ENCODE data around the gene ZWINT. TPM values are rescaled to one million over a fixed set of nuclear protein-coding genes. Genes with fewer than 3 reads are reported as not detected.

The ZWINT gene
- total RNA-seq (2022) (168 and 181 TPM in 2 replicates), Bru-seq, nascent RNA (percentile 98 among the genes with signal in this experiment), BruChase-seq, experiment 1, labeled RNA remaining after a 2-hour chase (percentile 99 among the genes with signal in this experiment), BruChase-seq, experiment 2, labeled RNA remaining after a 6-hour chase (percentile 99 among the genes with signal in this experiment)
- long read RNA-seq, transcript ZWINT-202 (9 exons, 807 nt), result minor isoform, 63 of 666 reads
- long read RNA-seq, transcript ZWINT-204 (8 exons, 1,851 nt), result minor isoform, 47 of 666 reads
- long read RNA-seq, transcript ZWINT-209 (7 exons, 1,961 nt), result minor isoform, 40 of 666 reads
- long read RNA-seq, transcript ZWINT-203 (9 exons, 1,872 nt), result major isoform, 303 of 666 reads
- long read RNA-seq, partial matches to known transcripts, result 96 of 666 reads
- long read RNA-seq, other reads (novel, unspliced or antisense), result 114 of 666 reads

GRCh38 chr10:56360967-56361612, at the start of gene ZWINT:
Gene ZWINT (minus strand): TSS chr10:56361259. CDS start chr10:56361236, 23 bp downstream.
- intact Hi-C loops (cut with micrococcal nuclease; ENCODE audit: unreplicated experiment), result loop anchor here (5.0 kb wide), 1 partner anchor 384 kb away; no protein-coding TSS in a partner anchor
- H3K36me3 Mint-ChIP-seq (ENCODE audit: insufficient read depth, unreplicated experiment), result peaks cover 45% of the 10 kb centered on the region
- Histone ChIP-seq H3K36me3 (ENCODE audit: control insufficient read depth, insufficient read depth, low read length) (peaks cover 7% of the 10 kb centered on the region), H3K27me3 (replicated peaks; ENCODE audit: control insufficient read depth, insufficient read depth, low read length) (no peaks in the 10 kb centered on the region), H3K4me1 (0 out of 2 replicates have a peak, but pooled peaks cover 7% of the 10 kb centered on the region), H3K4me3 (ENCODE audit: low read depth, low read length) (peak within 1 kb of the TSS; percentile 83), H3K9me3 (no peaks in the 10 kb centered on the region)
- peak; percentile 99 for DNase-seq
- peaks cover 12% of the 10 kb centered on the region for H3K4me1 Mint-ChIP-seq (ENCODE audit: low read depth, unreplicated experiment)
- no peaks in the 10 kb centered on the region for H3K27me3 Mint-ChIP-seq (ENCODE audit: insufficient read depth, unreplicated experiment)
- H3K9me3 Mint-ChIP-seq (ENCODE audit: unreplicated experiment), result peaks cover 10% of the 10 kb centered on the region
- peak within 1 kb of the TSS; percentile 80 for H3K4me3 Mint-ChIP-seq (ENCODE audit: unreplicated experiment)
- no peak for TF ChIP-seq CTCF (IDR thresholded peaks at IDR 0.05; ENCODE audit: insufficient read depth in 1 of 2, low read depth in 1 of 2, low read length in 1 of 2, severe bottlenecking in 1 of 2, unreplicated experiment in 1 of 2)
- BruUV-seq (replicated peaks), result no TSS peak
- ChIA-PET POLR2A (interaction anchor here (1.5 kb wide), 1 partner anchor 10 kb away, joined by 11 read pairs; no protein-coding TSS in a partner anchor), CTCF (interaction anchor here (0.7 to 0.9 kb wide), 3 partner anchors 10 to 88 kb away, joined by 3 to 4 read pairs (median 3); no protein-coding TSS in a partner anchor)
- peak within 1 kb of the TSS; percentile 84 for H3K27ac Mint-ChIP-seq (ENCODE audit: unreplicated experiment)

- POLR2A ChIA-PET, result no interaction called here
These were observed 22.7 kb upstream of the ZWINT start for GRCh38 chr10:56383806-56384205.

More at GRCh38 chr10:56383806-56384205, 22.7 kb upstream of the ZWINT start:
- no peaks in the 10 kb centered on the region for H3K36me3 Mint-ChIP-seq (ENCODE audit: insufficient read depth, unreplicated experiment)
- H3K9me3 Mint-ChIP-seq (ENCODE audit: unreplicated experiment), result peaks cover 11% of the 10 kb centered on the region
- H3K27ac Mint-ChIP-seq (ENCODE audit: unreplicated experiment), result no peak overlapping the region
- H3K4me1 Mint-ChIP-seq (ENCODE audit: low read depth, unreplicated experiment), result no peaks in the 10 kb centered on the region
- intact Hi-C loops (cut with micrococcal nuclease; ENCODE audit: unreplicated experiment), result no loop called here
- H3K4me3 Mint-ChIP-seq (ENCODE audit: unreplicated experiment), result no peak overlapping the region
- TF ChIP-seq CTCF (IDR thresholded peaks at IDR 0.05; ENCODE audit: insufficient read depth in 1 of 2, low read depth in 1 of 2, low read length in 1 of 2, severe bottlenecking in 1 of 2, unreplicated experiment in 1 of 2), result no peak
- CTCF ChIA-PET, result no interaction called here
- Histone ChIP-seq H3K27me3 (replicated peaks; ENCODE audit: control insufficient read depth, insufficient read depth, low read length) (no peaks in the 10 kb centered on the region), H3K4me1 (no peaks in the 10 kb centered on the region), H3K9me3 (no peaks in the 10 kb centered on the region), H3K4me3 (ENCODE audit: low read depth, low read length) (no peak overlapping the region), H3K36me3 (ENCODE audit: control insufficient read depth, insufficient read depth, low read length) (no peaks in the 10 kb centered on the region)
- no peak for DNase-seq
- peaks cover 3% of the 10 kb centered on the region for H3K27me3 Mint-ChIP-seq (ENCODE audit: insufficient read depth, unreplicated experiment)
- no TSS peak for BruUV-seq (replicated peaks)

Measured in Caco-2 (cell line).